HCT116 (cell line): ENCODE measurements around the gene NUP133. TPM values are rescaled to one million over a fixed set of nuclear protein-coding genes. Genes with fewer than 3 reads are reported as not detected.

Experiments
- ATAC-seq: fragments of 200-7000 bp; cut with Tn5 transposase; 2 replicates; pipeline ENCODE4 v1.9.1; 2020; ENCODE audit warnings: mild to moderate bottlenecking, moderate library complexity
- BruUV-seq: library from RNA; stranded (reverse); fragments of 400-500 nt; replicated peaks from 2 replicates; lab custom pipeline; 2021; lab: Mats Ljungman, UMichigan
- CTCF ChIA-PET: fragments of 300-600 bp; sonication (Branson Sonifier 250); formaldehyde crosslinking; loops from one replicate; lab custom pipeline; 2021; ENCODE audit warnings: antibody characterized with exemption; lab: Charles Lee
- POLR2A ChIA-PET: fragments of 300-600, 350-600 bp; sonication (Branson Sonifier 250); formaldehyde crosslinking; loops from one replicate; lab custom pipeline; 2021; ENCODE audit warnings: antibody characterized with exemption; lab: Charles Lee
- RAD21 ChIA-PET, 2 experiments: fragments of 300-600 bp; sonication (Branson Sonifier 250); formaldehyde crosslinking; loops; one replicate each; lab custom pipeline; 2023; ENCODE audit warnings: low total read pairs in 2 of 2; ENCODE audit not compliant: uncharacterized antibody in 2 of 2, unreplicated experiment in 2 of 2, low non-redundant PET in 1 of 2; lab: Charles Lee
- DNase-seq: peaks from one replicate; pipeline ENCODE4 v3.0.0-alpha.2; 2010; ENCODE audit warnings: low read depth, low spot score
- H2AFZ ChIP-seq: fragments of 200-600 bp; shearing (Covaris generic), sonication (generic); 2 replicates; pipeline ENCODE4 v1.6.1; 2017; ENCODE audit warnings: low read depth, mixed run types, mixed read lengths, antibody characterized with exemption, low read length; ENCODE audit not compliant: poor library complexity, severe bottlenecking
- H3K27ac ChIP-seq: 2 replicates; pipeline ENCODE4 v1.5.1; 2012; ENCODE audit warnings: low read depth, low read length
- H3K27me3 ChIP-seq: fragments of 200-600 bp; sonication (generic); 2 replicates; pipeline ENCODE4 v1.6.1; 2016; ENCODE audit warnings: mixed run types, low read length, mixed read lengths; ENCODE audit not compliant: insufficient read depth
- H3K36me3 ChIP-seq, 2 experiments: fragments of 200-500 bp in 1 of 2; fragments of 200-600 bp in 1 of 2; sonication (Bioruptor generic) in 1 of 2; sonication (generic) in 1 of 2; 2 replicates each; pipeline versions ENCODE4 v1.5.1 to v1.6.1; 2014 to 2016; ENCODE audit warnings: low read length in 2 of 2, inconsistent platforms in 1 of 2, mixed read lengths in 1 of 2, mixed run types in 1 of 2; ENCODE audit not compliant: insufficient read depth in 2 of 2, control insufficient read depth in 1 of 2
- H3K4me1 ChIP-seq, 2 experiments: fragments of 200-600 bp in 1 of 2; sonication (generic) in 1 of 2; 2 replicates each; pipeline versions ENCODE4 v1.5.1 to v1.6.1; 2012 to 2017; ENCODE audit warnings: low read length in 2 of 2, inconsistent platforms in 1 of 2, mild to moderate bottlenecking in 1 of 2, mixed read lengths in 1 of 2, mixed run types in 1 of 2, moderate library complexity in 1 of 2; ENCODE audit not compliant: insufficient read depth in 2 of 2, control insufficient read depth in 1 of 2
- H3K4me2 ChIP-seq: fragments of 200-600 bp; sonication (generic); 2 replicates; pipeline ENCODE4 v1.6.1; 2017; ENCODE audit warnings: mixed run types, low read length, mixed read lengths
- H3K4me3 ChIP-seq, 2 experiments: fragments of 200-600 bp in 1 of 2; sonication (generic) in 1 of 2; replicated peaks in 1 of 2; 2 replicates each; pipeline ENCODE4 v1.5.1; 2011 to 2016; ENCODE audit warnings: low read length in 2 of 2, control low read depth in 1 of 2, low read depth in 1 of 2, mild to moderate bottlenecking in 1 of 2, mixed read lengths in 1 of 2, mixed run types in 1 of 2
- H3K79me2 ChIP-seq: fragments of 200-600 bp; sonication (generic); 2 replicates; pipeline ENCODE4 v1.6.1; 2017; ENCODE audit warnings: mild to moderate bottlenecking, mixed run types, low read length, moderate library complexity, mixed read lengths; ENCODE audit not compliant: insufficient read depth
- H3K9ac ChIP-seq: fragments of 200-600 bp; sonication (generic); 2 replicates; pipeline ENCODE4 v1.6.1; 2016; ENCODE audit warnings: low read length, mixed read lengths
- H3K9me2 ChIP-seq: fragments of 200-600 bp; sonication (generic), shearing (Covaris generic); 2 replicates; pipeline ENCODE4 v1.6.1; 2017; ENCODE audit warnings: mixed run types, mild to moderate bottlenecking, moderate library complexity; ENCODE audit not compliant: insufficient read depth
- H3K9me3 ChIP-seq, 2 experiments: fragments of 200-500 bp in 1 of 2; fragments of 200-600 bp in 1 of 2; sonication (Bioruptor generic) in 1 of 2; sonication (generic) in 1 of 2; 2 replicates each; pipeline ENCODE4 v1.6.1; 2014 to 2017; ENCODE audit warnings: low read length in 2 of 2, mixed read lengths in 2 of 2, inconsistent platforms in 1 of 2, low read depth in 1 of 2, mild to moderate bottlenecking in 1 of 2, mixed run types in 1 of 2, moderate library complexity in 1 of 2; ENCODE audit not compliant: control insufficient read depth in 1 of 2, insufficient read depth in 1 of 2
- H4K20me1 ChIP-seq: fragments of 200-600 bp; sonication (generic), shearing (Covaris generic); 2 replicates; pipeline ENCODE4 v1.6.1; 2017; ENCODE audit warnings: mixed run types, mild to moderate bottlenecking, moderate library complexity; ENCODE audit not compliant: insufficient read depth
- CEBPB ChIP-seq: IDR thresholded peaks from 2 replicates; pipeline ENCODE4 v1.6.1; 2012; ENCODE audit warnings: low read depth
- ELF1 ChIP-seq: IDR thresholded peaks from 2 replicates; pipeline ENCODE4 v1.6.1; 2012; ENCODE audit warnings: low read depth, borderline replicate concordance
- FOSL1 ChIP-seq: IDR thresholded peaks from 2 replicates; pipeline ENCODE4 v1.6.1; 2012; ENCODE audit warnings: low read depth
- POLR2A ChIP-seq: IDR thresholded peaks from 2 replicates; pipeline ENCODE4 v1.7.0; 2011; ENCODE audit warnings: borderline replicate concordance; ENCODE audit not compliant: insufficient read depth, insufficient read length; ENCODE audit errors: extremely low read depth
- RAD21 ChIP-seq: IDR thresholded peaks from 2 replicates; pipeline ENCODE4 v1.6.1; 2012; ENCODE audit warnings: low read depth, mild to moderate bottlenecking
- SIN3A ChIP-seq: IDR thresholded peaks from 2 replicates; pipeline ENCODE4 v1.6.1; 2012; ENCODE audit warnings: low read depth
- SP1 ChIP-seq: IDR thresholded peaks from 2 replicates; pipeline ENCODE4 v1.6.1; 2012; ENCODE audit warnings: low read depth
- SRF ChIP-seq: IDR thresholded peaks from 2 replicates; pipeline ENCODE4 v1.6.1; 2012; ENCODE audit warnings: low read depth
- TCF7L2 ChIP-seq: IDR thresholded peaks from 2 replicates; pipeline ENCODE4 v1.7.0; 2011; ENCODE audit warnings: borderline replicate concordance, inconsistent platforms; ENCODE audit not compliant: insufficient read depth, insufficient read length; ENCODE audit errors: extremely low read depth
- YY1 ChIP-seq: IDR thresholded peaks from 2 replicates; pipeline ENCODE4 v1.6.1; 2011; ENCODE audit warnings: low read length, low read depth, moderate library complexity, mild to moderate bottlenecking; ENCODE audit not compliant: insufficient replicate concordance; ENCODE audit errors: extremely low read depth
- ZFX ChIP-seq: fragments of 450-650 bp; IDR thresholded peaks from 2 replicates; pipeline ENCODE4 v1.6.1; 2017
- intact Hi-C: fragments of 100-400 bp; cut with micrococcal nuclease; formaldehyde crosslinking; loops from 2 replicates; pipeline ENCODE4 v1.10.0; 2022
- total RNA-seq: library from RNA; stranded (reverse); gene quantifications from one replicate; pipeline ENCODE4 v1.2.1, GENCODE V29; 2021; ENCODE audit not compliant: unreplicated experiment
- TF ChIP-seq, protein P1 (sequence below): IDR thresholded peaks from 2 replicates; pipeline ENCODE4 v1.6.1; 2011; ENCODE audit warnings: mild to moderate bottlenecking, low read length, moderate library complexity; ENCODE audit not compliant: insufficient replicate concordance; ENCODE audit errors: extremely low read depth
- TF ChIP-seq, protein P2 (sequence below): IDR thresholded peaks from 2 replicates; pipeline ENCODE4 v1.6.1; 2012
- TF ChIP-seq, protein P3 (sequence below): IDR thresholded peaks from 2 replicates; pipeline ENCODE4 v1.6.1; 2012; ENCODE audit warnings: low read depth

Gene NUP133
- total RNA-seq, 1 experiment from 2014 or later = 52.5 TPM

DNA sequence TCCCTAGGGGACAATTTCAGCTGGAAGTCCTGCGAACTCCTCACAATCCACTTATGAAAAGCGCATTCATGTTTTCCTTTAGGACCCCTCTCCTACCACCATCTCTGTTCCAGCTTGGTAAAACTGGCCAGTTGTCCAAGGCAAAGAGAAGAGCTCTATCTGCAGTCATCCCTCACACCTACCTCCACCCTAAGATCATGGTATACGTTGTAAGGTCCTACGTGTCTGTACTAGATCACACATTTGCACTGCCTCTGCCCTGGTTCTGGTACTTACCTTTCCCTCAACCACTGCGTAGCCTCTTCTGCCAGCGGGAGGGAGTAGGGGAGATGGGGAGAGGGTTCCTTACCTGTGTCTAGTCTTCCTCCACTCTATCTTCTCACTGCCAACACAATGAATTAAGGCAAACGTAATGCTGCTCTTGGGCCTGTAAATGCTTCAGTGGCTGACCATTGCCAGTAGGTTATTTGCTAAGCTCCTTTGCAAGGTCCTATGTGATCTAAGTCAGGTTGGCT is 739 bp upstream of the NUP133 start (continued):
- no peak for TF ChIP-seq SRF
- TF ChIP-seq, protein P1, sequence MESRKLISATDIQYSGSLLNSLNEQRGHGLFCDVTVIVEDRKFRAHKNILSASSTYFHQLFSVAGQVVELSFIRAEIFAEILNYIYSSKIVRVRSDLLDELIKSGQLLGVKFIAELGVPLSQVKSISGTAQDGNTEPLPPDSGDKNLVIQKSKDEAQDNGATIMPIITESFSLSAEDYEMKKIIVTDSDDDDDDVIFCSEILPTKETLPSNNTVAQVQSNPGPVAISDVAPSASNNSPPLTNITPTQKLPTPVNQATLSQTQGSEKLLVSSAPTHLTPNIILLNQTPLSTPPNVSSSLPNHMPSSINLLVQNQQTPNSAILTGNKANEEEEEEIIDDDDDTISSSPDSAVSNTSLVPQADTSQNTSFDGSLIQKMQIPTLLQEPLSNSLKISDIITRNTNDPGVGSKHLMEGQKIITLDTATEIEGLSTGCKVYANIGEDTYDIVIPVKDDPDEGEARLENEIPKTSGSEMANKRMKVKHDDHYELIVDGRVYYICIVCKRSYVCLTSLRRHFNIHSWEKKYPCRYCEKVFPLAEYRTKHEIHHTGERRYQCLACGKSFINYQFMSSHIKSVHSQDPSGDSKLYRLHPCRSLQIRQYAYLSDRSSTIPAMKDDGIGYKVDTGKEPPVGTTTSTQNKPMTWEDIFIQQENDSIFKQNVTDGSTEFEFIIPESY = no peak
- TF ChIP-seq, protein P2, sequence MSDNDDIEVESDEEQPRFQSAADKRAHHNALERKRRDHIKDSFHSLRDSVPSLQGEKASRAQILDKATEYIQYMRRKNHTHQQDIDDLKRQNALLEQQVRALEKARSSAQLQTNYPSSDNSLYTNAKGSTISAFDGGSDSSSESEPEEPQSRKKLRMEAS = no peak
- no peak for TF ChIP-seq FOSL1
- no peak for TF ChIP-seq YY1
- TF ChIP-seq SIN3A = no peak

DNA sequence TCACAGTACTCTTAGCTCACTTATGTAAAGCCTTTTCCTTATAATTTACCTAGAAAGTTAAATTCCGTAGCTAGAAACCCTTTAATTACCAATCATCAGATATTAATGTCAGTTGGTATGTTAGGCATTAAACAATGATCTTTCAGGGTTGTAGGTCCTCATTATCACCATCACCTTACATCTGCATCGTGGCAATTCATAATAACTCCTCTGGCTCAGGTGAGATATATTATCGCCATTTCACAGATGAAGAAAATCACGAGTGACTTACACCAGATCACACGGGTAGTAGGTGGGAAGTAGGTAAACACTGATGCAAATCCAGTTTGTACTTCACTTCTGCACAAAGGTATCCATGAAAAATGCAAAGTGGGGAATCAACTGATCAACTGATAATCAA is 639 bp downstream of the NUP133 start:
- RAD21 ChIA-PET = no interaction called here
- TF ChIP-seq TCF7L2 (no peak), RAD21 (no peak), CEBPB (no peak), YY1 (no peak), ZFX (no peak), SIN3A (no peak), ELF1 (no peak), SP1 (no peak), POLR2A (no peak), FOSL1 (no peak)
- TF ChIP-seq, protein P3, sequence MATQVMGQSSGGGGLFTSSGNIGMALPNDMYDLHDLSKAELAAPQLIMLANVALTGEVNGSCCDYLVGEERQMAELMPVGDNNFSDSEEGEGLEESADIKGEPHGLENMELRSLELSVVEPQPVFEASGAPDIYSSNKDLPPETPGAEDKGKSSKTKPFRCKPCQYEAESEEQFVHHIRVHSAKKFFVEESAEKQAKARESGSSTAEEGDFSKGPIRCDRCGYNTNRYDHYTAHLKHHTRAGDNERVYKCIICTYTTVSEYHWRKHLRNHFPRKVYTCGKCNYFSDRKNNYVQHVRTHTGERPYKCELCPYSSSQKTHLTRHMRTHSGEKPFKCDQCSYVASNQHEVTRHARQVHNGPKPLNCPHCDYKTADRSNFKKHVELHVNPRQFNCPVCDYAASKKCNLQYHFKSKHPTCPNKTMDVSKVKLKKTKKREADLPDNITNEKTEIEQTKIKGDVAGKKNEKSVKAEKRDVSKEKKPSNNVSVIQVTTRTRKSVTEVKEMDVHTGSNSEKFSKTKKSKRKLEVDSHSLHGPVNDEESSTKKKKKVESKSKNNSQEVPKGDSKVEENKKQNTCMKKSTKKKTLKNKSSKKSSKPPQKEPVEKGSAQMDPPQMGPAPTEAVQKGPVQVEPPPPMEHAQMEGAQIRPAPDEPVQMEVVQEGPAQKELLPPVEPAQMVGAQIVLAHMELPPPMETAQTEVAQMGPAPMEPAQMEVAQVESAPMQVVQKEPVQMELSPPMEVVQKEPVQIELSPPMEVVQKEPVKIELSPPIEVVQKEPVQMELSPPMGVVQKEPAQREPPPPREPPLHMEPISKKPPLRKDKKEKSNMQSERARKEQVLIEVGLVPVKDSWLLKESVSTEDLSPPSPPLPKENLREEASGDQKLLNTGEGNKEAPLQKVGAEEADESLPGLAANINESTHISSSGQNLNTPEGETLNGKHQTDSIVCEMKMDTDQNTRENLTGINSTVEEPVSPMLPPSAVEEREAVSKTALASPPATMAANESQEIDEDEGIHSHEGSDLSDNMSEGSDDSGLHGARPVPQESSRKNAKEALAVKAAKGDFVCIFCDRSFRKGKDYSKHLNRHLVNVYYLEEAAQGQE = no peak
- peak; percentile 1; the same call in 1 of the 2 replicates for ATAC-seq

More for the DNA sequence above, 639 bp downstream of the NUP133 start:
- BruUV-seq = TSS peak; percentile 60
- no peak overlapping the region for H2AFZ ChIP-seq
- H4K20me1 ChIP-seq = no peaks in the 10 kb centered on the region
- H3K79me2 ChIP-seq = peaks cover 43% of the 10 kb centered on the region
- H3K27me3 ChIP-seq = no peaks in the 10 kb centered on the region
- intact Hi-C loops = no loop called here
- peaks cover 5 to 6% of the 10 kb centered on the region in 2 experiments; a peak in 1 of 4 replicates for H3K36me3 ChIP-seq
- H3K4me3 ChIP-seq = peak overlapping the region; percentile 66 to 86
- peak overlapping the region; percentile 53 for H3K27ac ChIP-seq
- no peaks in the 10 kb centered on the region for H3K9me3 ChIP-seq
- H3K4me2 ChIP-seq = peak overlapping the region; percentile 96
- ChIA-PET CTCF (interaction anchor here (1.1 to 1.7 kb wide), 4 partner anchors 9 to 249 kb away, joined by 3 to 4 read pairs (median 4); partner anchors contain the start of gene ABCB10), POLR2A (interaction anchor here (2.4 kb wide), 1 partner anchor 51 kb away, joined by 6 read pairs; the partner anchor contains the start of gene ABCB10)
- peak overlapping the region; percentile 96 for H3K9ac ChIP-seq
- DNase-seq = no peak
- peaks cover 5 to 20% of the 10 kb centered on the region in 2 experiments; a peak in 3 of 4 replicates for H3K4me1 ChIP-seq
- no peaks in the 10 kb centered on the region for H3K9me2 ChIP-seq
